ENCODE measurements around the gene VPS37B.

Gene VPS37B

DNA sequence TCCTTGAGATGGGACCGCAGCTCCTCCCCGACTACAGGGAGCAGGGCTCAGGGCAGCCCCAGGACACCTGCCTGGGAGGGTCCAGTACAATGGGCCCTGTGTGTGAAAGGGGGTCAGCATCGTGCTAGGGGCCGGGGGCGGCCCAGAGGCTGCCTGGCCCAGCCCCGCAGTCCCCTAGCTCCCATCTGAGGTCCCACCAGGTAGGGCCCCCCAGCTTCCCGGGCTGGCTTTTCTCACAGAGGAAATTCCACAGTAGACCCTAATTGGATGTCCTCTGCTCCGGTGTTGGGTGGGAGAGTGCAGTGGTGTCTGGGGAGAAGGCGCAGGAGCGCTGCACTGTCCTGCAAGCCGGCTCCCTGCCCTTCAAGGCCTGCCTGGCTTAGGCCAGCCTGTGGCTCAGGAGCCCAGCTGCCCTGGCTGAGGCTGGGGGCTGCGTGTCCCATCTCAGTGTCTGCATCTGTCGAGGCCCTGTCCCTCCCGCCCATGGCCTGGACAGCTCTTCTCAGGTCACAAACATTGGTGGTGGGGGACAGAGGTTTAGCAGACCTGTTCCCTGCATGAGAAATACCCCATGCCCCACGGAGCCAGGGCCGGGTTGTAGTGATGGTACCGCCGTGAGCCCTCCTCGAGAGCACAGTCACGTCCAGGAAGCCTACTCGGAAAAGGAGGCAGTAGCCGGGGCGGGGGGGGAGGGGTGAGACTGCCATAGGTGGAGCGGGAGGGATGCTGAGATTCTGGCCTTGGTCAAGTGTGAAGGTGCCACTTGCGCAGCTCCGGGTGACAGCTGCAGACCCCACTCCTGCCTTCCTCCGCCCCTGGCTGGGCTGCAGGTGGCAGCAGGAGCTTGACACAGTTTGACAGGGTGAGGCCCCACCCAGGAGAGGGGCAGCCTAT lies 49.1 kb downstream of the VPS37B start:
- in situ Hi-C loops (cut with HindIII; ENCODE audit: low pct_ligation_motif_present, low sequenced_read_pairs): no loop called here
- DNase-seq: no peak
- no peaks in the 10 kb centered on the region for H3K36me3 ChIP-seq (replicated peaks)

GRCh38 chr12:122845865-122846621 lies 49.9 kb downstream of the VPS37B start:
- no peak for TF ChIP-seq CTCF (IDR thresholded peaks at IDR 0.05; ENCODE audit: low read depth, low read length, missing control alignments)
- Histone ChIP-seq H3K27ac (no peak overlapping the region), H3K4me3 (ENCODE audit: low read depth, low read length) (no peak overlapping the region), H3K27me3 (replicated peaks) (no peaks in the 10 kb centered on the region), H3K36me3 (replicated peaks) (no peaks in the 10 kb centered on the region)
- no peak for DNase-seq
- in situ Hi-C loops (cut with HindIII; ENCODE audit: low pct_ligation_motif_present, low sequenced_read_pairs): no loop called here

More for the DNA sequence above, 49.1 kb downstream of the VPS37B start:
- Histone ChIP-seq H3K4me3 (ENCODE audit: low read depth, low read length) (no peak overlapping the region), H3K27ac (no peak overlapping the region), H3K27me3 (replicated peaks) (no peaks in the 10 kb centered on the region)
- no peak for TF ChIP-seq CTCF (IDR thresholded peaks at IDR 0.05; ENCODE audit: low read depth, low read length, missing control alignments)

DNA sequence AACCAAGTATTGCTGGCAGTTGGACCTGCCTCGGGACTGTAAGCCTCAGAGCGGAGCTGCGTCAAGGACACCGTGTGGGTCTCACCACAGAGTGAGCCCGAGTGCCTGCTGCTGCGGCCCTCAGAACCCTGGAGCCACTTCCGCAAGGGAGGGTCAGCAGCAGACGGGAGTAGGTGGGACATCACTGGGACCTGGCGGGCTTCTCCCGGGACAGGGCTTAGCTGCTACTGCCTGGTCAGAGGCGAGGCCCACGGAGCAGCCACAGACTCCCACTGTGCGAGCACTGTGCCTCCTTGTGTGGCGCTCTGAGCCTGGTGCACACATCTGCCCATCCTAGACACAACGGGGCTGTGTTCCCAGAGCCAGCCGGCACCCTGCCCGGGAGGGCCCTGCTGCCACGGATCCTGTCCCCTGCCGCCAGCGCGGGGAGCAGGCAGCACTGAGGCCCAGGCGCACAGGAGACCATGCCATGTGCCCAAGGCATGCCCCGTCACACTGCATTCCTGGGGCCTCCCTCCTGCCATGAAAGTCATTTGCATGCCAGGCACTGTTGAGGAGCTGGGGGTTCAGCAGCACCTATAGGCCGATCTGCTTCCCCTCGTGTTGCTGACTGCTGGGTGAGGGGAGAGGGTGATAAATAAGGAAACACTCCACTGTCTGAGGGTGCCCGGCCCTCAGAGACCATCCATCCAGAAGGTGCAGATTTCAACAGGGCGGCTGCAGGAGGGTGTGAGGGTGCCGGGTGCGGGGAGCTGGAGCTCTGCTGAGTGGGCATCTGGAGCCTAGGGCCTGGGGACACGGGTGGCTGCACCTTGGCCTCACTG lies 50.7 kb downstream of the VPS37B start:
- no peak for DNase-seq
- no peaks in the 10 kb centered on the region for H3K36me3 ChIP-seq (replicated peaks)
- in situ Hi-C loops (cut with HindIII; ENCODE audit: low pct_ligation_motif_present, low sequenced_read_pairs): no loop called here
- H3K27me3 ChIP-seq (replicated peaks): no peaks in the 10 kb centered on the region
- H3K4me3 ChIP-seq (ENCODE audit: low read depth, low read length): no peak overlapping the region
- TF ChIP-seq CTCF (IDR thresholded peaks at IDR 0.05; ENCODE audit: low read depth, low read length, missing control alignments): no peak
- H3K27ac ChIP-seq: no peak overlapping the region

GRCh38 chr12:122844366-122844971 lies 51.5 kb downstream of the VPS37B start:
- Histone ChIP-seq H3K4me3 (ENCODE audit: low read depth, low read length) (no peak overlapping the region), H3K27me3 (replicated peaks) (no peaks in the 10 kb centered on the region), H3K36me3 (replicated peaks) (no peaks in the 10 kb centered on the region), H3K27ac (no peak overlapping the region)
- in situ Hi-C loops (cut with HindIII; ENCODE audit: low pct_ligation_motif_present, low sequenced_read_pairs): no loop called here
- DNase-seq: no peak
- no peak for TF ChIP-seq CTCF (IDR thresholded peaks at IDR 0.05; ENCODE audit: low read depth, low read length, missing control alignments)

- Histone ChIP-seq H3K27me3 (replicated peaks) (no peaks in the 10 kb centered on the region), H3K4me3 (ENCODE audit: low read depth, low read length) (no peak overlapping the region), H3K36me3 (replicated peaks) (no peaks in the 10 kb centered on the region), H3K27ac (no peak overlapping the region)
- no peak for TF ChIP-seq CTCF (IDR thresholded peaks at IDR 0.05; ENCODE audit: low read depth, low read length, missing control alignments)
- no peak for DNase-seq
- in situ Hi-C loops (cut with HindIII; ENCODE audit: low pct_ligation_motif_present, low sequenced_read_pairs): no loop called here
Measured at GRCh38 chr12:122843455-122843854, 52.5 kb downstream of the VPS37B start.
